ENCODE data around the gene PRAMEF26.
"Not testable (repeated sequence)": the region's sequence is repeated elsewhere in the genome, so short reads cannot be mapped to it uniquely, and the experiment has no call there.

DNA sequence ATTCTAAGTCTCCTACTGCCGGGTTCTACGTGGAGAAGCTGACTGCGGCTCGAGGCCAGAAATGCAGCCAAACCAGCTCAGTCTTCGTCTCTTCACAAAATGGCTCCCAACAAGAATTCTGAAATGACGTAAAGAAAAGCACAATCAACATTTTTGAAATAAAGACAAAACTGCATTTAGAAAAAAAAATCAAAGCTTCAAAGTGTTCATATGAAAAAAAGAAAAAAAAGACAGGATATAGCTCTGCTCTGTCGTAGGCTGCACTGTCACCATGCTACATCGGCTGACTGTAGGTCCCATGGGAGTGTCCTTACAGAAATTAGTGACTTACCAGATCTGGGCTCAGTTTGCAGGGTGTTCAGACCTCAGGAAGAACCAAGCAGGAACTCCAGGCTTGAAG is 9.7 kb upstream of the PRAMEF26 start, which contains the start of gene HNRNPCL4:
- TF ChIP-seq, protein P1, sequence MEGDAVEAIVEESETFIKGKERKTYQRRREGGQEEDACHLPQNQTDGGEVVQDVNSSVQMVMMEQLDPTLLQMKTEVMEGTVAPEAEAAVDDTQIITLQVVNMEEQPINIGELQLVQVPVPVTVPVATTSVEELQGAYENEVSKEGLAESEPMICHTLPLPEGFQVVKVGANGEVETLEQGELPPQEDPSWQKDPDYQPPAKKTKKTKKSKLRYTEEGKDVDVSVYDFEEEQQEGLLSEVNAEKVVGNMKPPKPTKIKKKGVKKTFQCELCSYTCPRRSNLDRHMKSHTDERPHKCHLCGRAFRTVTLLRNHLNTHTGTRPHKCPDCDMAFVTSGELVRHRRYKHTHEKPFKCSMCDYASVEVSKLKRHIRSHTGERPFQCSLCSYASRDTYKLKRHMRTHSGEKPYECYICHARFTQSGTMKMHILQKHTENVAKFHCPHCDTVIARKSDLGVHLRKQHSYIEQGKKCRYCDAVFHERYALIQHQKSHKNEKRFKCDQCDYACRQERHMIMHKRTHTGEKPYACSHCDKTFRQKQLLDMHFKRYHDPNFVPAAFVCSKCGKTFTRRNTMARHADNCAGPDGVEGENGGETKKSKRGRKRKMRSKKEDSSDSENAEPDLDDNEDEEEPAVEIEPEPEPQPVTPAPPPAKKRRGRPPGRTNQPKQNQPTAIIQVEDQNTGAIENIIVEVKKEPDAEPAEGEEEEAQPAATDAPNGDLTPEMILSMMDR (IDR thresholded peaks at IDR 0.05): not testable (repeated sequence)
- TF ChIP-seq ZFX (IDR thresholded peaks at IDR 0.05; ENCODE audit: borderline replicate concordance): not testable (repeated sequence)
